Smooth muscle cell (in vitro differentiated cells): ENCODE results near the gene MAGEB1. TPM values are rescaled to one million over a fixed set of nuclear protein-coding genes. Genes with fewer than 3 reads are reported as not detected.

ENCODE experiments used
- DNase-seq: peaks from one replicate; lab custom pipeline; 2025; ENCODE audit not compliant: unreplicated experiment; lab: John Stamatoyannopoulos, UW
- H2AFZ ChIP-seq: fragments of 200-600 bp; sonication (generic); 2 replicates; pipeline ENCODE4 v1.6.0; 2016; ENCODE audit warnings: antibody characterized with exemption, low read depth, mild to moderate bottlenecking
- H3F3A ChIP-seq: fragments of 200-600 bp; sonication (generic); 2 replicates; pipeline ENCODE4 v1.6.0; 2017; ENCODE audit warnings: antibody characterized with exemption, low read depth
- H3K27ac ChIP-seq: fragments of 200-600 bp; sonication (generic); 2 replicates; pipeline ENCODE4 v1.5.1; 2016; ENCODE audit warnings: low read depth, mild to moderate bottlenecking
- H3K27me3 ChIP-seq: fragments of 200-600 bp; sonication (generic); 2 replicates; pipeline ENCODE4 v1.6.1; 2016; ENCODE audit warnings: low read depth, mild to moderate bottlenecking
- H3K36me3 ChIP-seq: fragments of 200-600 bp; sonication (generic); 2 replicates; pipeline ENCODE4 v1.5.1; 2016; ENCODE audit warnings: low read depth
- H3K4me1 ChIP-seq: fragments of 200-600 bp; sonication (generic); 2 replicates; pipeline ENCODE4 v1.5.1; 2016; ENCODE audit warnings: low read depth
- H3K4me2 ChIP-seq: fragments of 200-600 bp; sonication (generic); 2 replicates; pipeline ENCODE4 v1.6.0; 2016; ENCODE audit warnings: mild to moderate bottlenecking
- H3K4me3 ChIP-seq: fragments of 200-600 bp; sonication (generic); 2 replicates; pipeline ENCODE4 v1.5.1; 2016; ENCODE audit warnings: mild to moderate bottlenecking
- H3K79me2 ChIP-seq: fragments of 200-600 bp; sonication (generic); 2 replicates; pipeline ENCODE4 v1.6.0; 2016; ENCODE audit warnings: low read depth, mild to moderate bottlenecking
- H3K9ac ChIP-seq: fragments of 200-600 bp; sonication (generic); 2 replicates; pipeline ENCODE4 v1.6.0; 2016; ENCODE audit warnings: low read depth
- H3K9me3 ChIP-seq: fragments of 200-600 bp; sonication (generic); replicated peaks from 2 replicates; pipeline ENCODE4 v1.5.1; 2016; ENCODE audit warnings: low read depth
- H4K20me1 ChIP-seq: fragments of 200-600 bp; sonication (generic); 2 replicates; pipeline ENCODE4 v1.6.0; 2016; ENCODE audit warnings: low read depth
- CTCF ChIP-seq: fragments of 200-600 bp; sonication (generic); IDR thresholded peaks from 2 replicates; pipeline ENCODE4 v1.5.1; 2017; ENCODE audit warnings: borderline replicate concordance, mild to moderate bottlenecking, antibody characterized with exemption; ENCODE audit not compliant: insufficient read depth, poor library complexity, severe bottlenecking
- WGBS: methylation state at CpG from one replicate; pipeline ENCODE4 v1.1.7; 2016; ENCODE audit warnings: low lambda C conversion rate; 5-methylcytosine and 5-hydroxymethylcytosine counted together
- polyA plus RNA-seq: library from polyadenylated mRNA; unstranded; fragments of >200 nt; fragmentation: Nextera tagmentation; extraction: Ambion mirVana; gene quantifications from 2 replicates; pipeline ENCODE4 v1.2.1, GENCODE V29; 2016
- total RNA-seq: library from RNA; depleted of rRNA; stranded (reverse); fragments of >200 nt; gene quantifications from 2 replicates; pipeline ENCODE4 v1.2.3, GENCODE V29; 2014

MAGEB1 gene
- total and polyA plus RNA-seq, 2 experiments from 2014 or later, result not detected

GRCh38 chrX:30282527-30282926, 35.6 kb downstream of the MAGEB1 start:
- Histone ChIP-seq H4K20me1 (no peaks in the 10 kb centered on the region), H3K9me3 (no peaks in the 10 kb centered on the region), H3K79me2 (no peaks in the 10 kb centered on the region), H3K4me1 (no peaks in the 10 kb centered on the region), H3K27me3 (no peaks in the 10 kb centered on the region), H3F3A (no peaks in the 10 kb centered on the region), H2AFZ (no peak overlapping the region), H3K27ac (peak overlapping the region; percentile 94), H3K4me2 (no peak overlapping the region), H3K36me3 (no peaks in the 10 kb centered on the region), H3K9ac (peak overlapping the region; percentile 18), H3K4me3 (no peak overlapping the region)
- DNase-seq, result no peak
- no peak for TF ChIP-seq CTCF

- DNase-seq, result no peak
- Histone ChIP-seq H3K79me2 (no peaks in the 10 kb centered on the region), H3K27me3 (no peaks in the 10 kb centered on the region), H3K27ac (peak overlapping the region; percentile 94), H4K20me1 (no peaks in the 10 kb centered on the region), H3K9ac (peak overlapping the region; percentile 77), H3K36me3 (no peaks in the 10 kb centered on the region), H3K4me2 (no peak overlapping the region), H3K9me3 (no peaks in the 10 kb centered on the region), H3K4me1 (no peaks in the 10 kb centered on the region), H2AFZ (no peak overlapping the region), H3F3A (no peaks in the 10 kb centered on the region), H3K4me3 (no peak overlapping the region)
- TF ChIP-seq CTCF, result no peak
- 50% methylated on average over 3 of the region's 3 CpGs for WGBS
Measured at GRCh38 chrX:30283456-30284200, 36.7 kb downstream of the MAGEB1 start.

GRCh38 chrX:30296408-30297254, 49.7 kb downstream of the MAGEB1 start:
- H3K27ac ChIP-seq, result no peak overlapping the region
- TF ChIP-seq CTCF, result no peak
- no peaks in the 10 kb centered on the region for H3K36me3 ChIP-seq
- H3K9ac ChIP-seq, result no peak overlapping the region
- no peaks in the 10 kb centered on the region for H3K27me3 ChIP-seq
- no peaks in the 10 kb centered on the region for H3K79me2 ChIP-seq
- no peaks in the 10 kb centered on the region for H3K9me3 ChIP-seq
- no peak overlapping the region for H3K4me2 ChIP-seq
- no peaks in the 10 kb centered on the region for H3K4me1 ChIP-seq
- no peaks in the 10 kb centered on the region for H4K20me1 ChIP-seq
- no peak overlapping the region for H2AFZ ChIP-seq
- H3K4me3 ChIP-seq, result no peak overlapping the region
- 64% methylated on average over 5 of the region's 5 CpGs for WGBS
- H3F3A ChIP-seq, result no peaks in the 10 kb centered on the region
- no peak for DNase-seq
